ENCODE measurements around the gene DIAPH3.

The DIAPH3 gene

DNA sequence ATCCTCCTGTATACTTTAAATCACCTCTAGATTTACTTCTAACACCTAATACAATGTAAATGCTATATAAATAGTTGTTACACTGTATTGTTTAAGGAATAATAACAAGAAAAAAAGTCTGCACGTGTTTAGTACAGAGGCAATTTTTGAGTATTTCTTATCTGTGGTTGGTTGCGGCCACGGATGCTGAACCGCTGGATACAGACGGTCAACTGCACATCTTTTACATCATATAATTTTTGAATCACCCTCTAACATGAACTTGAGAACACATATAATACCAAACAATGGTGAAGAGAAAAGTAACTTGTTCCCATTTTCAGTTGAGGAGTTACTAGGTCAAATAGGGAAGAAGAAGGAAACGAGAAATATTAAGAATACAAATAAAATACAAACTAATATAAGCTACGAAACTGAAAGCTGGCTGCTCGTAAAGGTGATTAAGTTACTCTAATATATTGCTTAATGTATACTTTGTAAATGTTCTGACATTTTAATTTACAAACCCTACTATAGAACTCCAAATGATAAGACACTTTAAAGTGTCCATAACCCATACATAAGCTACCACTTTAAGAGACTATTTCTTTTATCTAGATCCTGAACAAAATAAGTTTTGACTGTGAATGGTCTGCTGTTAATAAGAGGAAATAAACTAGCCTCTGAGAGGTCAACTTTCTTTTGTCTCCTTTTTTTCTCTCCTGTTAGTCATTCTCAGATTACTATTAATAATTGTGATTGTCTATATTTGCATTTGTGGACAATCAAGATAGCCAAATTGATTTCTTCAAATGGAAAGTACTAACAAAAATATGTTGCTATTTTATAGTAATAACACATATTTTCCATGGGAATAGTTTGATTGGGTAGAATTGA is 457.4 kb downstream of the DIAPH3 start:
- no peak for DNase-seq

DNA sequence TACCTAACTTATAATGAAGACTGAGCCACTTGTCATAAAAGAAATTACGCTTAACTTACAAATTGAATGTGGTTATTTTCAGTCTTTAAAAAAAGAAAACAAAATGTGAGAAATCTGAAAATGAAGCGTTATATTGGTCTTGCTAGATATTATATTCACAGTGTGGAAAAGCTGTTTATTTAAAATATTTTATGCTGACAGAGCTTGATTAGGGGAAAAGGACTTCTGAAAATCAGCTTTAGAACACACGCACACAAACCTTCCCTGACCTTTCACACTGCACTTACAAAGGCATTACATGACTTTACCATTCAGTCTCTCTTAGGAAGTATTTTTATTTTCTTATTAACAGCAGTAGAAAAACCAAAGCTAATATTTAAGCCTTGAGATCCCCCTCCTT is 461.5 kb downstream of the DIAPH3 start:
- no peak for DNase-seq

DNA sequence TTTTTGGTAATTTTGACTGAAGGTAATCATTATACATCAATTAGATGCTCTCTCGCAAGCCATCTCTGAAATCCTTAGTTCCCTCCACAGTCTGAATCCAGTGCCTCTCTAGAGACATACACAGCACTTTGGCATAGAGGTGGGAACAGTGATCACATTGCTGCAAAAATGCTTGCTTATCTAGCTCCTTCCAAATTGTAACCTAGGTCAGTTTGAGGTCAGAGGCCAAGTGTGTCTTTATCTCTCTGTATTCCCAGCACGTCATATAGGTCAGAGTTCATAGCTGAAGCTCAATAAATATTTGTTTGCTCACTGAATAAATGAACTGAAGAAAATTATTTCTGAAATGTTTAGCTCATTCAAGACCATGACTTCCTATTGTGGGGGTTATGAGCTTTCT is 462.5 kb downstream of the DIAPH3 start:
- no peak for DNase-seq

DNA sequence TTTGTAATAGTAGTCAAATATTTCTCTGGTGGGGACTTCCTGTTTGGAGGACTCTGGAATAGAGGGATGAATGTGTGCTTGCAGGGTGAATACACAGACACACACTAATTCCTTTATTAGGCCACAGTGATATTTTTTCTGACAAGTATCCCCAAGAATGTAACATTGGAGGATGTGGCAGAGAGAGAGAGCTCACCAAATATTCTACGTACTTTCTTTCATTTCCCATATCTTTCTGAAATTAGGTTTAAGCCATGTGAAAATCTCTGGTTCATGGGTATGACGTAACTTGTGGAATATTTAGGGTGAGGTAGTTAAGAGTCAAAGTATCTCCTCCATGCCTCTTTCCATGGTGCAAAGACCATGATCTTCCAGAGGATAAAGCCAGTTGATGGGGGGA is 463.4 kb downstream of the DIAPH3 start:
- no peak for DNase-seq

DNA sequence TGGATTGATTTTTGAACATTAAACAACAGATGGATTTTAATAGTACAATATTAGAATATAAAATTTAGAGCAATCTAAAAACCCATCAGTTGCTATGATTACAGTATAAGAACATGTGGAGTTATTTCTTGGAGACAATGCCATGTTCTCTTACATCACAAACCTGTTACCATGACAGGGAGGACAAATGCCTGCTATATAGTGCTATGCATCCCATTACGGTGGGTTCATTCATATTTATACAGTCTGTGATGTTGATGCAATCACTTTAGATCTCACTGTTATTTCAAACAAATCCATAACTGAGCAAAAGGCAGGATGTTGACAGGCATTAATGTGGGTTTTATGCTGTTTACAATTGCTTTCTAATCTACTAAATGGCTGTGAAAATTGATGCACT is 467.5 kb downstream of the DIAPH3 start:
- DNase-seq = no peak

DNA sequence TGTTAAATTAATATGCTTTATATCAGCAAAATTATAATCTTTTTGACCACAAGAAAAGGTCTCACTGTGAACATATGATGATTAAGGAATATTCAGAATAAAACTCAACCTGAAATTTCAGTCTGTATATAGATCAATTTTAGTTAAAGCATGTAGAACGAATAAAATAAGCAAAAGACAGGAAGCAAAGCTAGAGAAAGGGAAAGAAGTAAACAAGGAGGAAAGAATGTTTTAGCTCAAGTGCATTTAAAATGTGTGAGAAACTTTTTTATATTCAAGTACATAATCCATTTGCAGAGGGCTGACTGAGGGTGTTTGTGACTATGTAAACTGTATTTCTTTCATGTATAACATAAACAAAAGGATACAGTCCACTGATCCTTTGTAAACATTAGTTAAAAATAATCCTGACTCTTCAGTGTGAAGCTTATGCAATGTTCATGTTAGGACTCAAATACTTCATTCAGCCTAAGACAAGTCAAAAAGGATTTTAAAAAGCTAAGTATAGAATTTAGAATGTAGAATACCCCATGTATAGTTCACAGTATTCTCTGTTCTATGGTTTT is 472.1 kb downstream of the DIAPH3 start:
- DNase-seq = no peak

DNA sequence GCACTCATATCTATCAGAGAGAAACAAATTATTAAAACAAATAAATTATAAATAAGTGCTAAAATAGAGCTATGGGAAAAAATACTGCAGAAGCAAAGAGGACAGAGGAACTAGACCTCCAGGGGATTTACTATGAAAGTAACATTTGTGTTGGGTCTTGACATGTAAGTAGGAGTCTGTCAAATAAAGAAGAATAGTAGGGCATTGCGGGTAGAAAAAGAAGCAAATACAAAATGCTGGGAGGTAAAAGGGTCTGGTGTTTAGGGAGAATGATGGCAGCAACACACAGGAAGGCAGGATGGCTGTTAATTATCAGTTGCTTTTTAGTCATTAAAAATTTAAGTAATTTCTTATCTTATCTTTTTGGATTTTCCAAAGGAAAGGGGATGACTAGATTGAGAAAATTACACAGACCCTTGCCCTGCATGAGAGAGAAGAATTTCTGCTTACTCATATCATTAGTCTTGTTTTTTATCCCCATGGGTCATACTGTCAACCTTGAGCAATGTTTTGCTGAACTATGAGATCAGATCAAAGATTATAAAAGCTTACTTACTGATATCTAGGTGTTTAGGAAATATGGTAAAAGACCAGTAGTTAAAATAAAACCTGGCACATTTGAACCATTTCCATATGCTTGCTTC is 472.7 kb downstream of the DIAPH3 start:
- DNase-seq = no peak

DNA sequence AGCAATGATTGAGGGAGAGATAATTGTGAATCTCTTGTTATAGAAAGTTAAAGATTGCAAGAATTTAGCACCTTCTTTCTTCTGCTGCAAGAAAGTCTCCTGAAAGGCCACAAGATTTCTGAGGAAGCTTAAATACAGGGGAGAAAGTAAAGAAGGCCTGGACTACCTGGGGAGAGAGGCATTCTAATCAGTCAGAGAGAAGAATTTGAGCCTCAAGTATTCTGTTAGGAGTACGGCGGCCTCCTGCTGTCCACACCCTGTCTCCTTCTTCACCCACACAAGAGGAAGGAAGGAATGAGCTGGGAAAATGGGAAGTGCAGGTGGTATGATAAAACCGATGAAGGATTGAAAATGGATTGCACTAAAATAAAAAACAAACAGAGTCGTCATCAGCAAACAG is 474.7 kb downstream of the DIAPH3 start:
- no peak for DNase-seq

DNA sequence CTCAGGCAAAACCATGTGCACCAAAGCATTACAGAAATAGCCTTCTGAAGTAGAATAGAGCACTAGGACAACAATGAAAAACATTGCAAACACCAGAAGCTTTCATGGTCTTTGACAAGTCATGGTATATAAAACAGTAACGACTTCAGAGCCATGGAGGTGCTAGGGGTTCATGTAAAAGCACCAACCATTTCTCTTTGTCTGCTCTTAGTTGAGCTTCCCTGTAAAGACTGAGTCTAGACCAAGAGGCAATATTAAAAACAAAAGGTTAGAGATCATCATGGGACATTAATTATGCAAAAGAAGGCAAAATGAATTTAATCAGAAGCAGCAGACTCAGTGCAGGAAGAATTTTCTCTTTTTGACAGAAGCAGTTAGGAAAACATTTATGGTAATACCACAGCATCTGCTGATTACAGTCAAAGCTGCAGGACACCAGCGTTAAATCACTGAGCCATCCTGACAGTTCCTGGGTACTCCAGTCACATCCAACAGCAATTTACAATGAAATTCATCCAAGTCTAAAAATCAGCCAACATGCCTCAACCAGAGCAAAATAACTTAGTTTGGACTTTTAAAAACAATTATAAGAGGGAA is 476.8 kb downstream of the DIAPH3 start:
- DNase-seq = no peak

DNA sequence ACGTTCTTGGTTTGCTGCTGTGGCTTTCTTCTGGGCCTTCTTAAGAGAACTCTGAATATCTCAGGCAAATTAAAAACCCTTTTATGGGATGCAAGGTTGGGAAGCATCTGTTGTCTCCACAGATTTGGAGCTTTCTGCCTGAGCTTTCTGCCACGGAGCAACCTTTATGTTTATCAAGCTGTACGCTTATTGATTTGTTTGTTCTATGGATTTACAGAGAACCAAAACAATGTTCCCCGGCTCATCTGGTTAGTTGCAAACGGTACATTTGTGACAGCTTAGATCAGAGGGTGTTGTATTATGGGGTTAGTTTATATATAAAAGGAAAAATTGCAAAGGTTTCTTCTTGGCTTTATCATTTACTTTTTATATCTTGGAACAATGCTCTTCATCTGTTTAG is 479.6 kb downstream of the DIAPH3 start:
- DNase-seq = no peak

DNA sequence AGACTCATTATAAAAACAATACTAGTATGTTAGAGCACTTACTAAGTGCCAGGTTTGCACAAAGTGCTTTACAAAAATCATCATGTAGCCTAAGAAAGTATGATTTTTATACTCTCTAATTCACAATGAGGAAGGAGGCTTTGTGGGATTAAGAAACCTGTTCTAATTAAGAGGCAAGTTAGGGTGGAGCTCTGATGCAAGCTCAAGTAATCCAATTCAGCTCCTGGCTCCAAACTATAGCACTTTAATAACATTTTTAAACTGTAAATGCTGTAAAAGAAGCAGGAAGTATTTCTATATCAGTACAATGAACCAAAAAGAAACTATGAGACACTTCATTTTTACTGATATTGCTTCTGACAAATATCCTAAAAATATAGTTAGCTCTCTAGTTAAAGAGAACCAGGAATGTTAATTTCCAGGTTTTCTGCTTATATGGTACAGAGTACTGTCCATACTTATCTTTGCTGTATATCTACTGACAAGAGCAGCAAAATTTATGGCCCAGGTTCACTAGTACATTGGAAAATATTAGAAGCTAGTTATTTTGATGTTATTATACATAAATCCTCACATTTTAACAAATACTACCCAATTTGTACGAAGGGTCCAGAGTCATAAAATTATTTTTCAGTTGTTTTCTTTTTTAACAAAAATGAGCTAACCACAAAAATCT is 482.0 kb downstream of the DIAPH3 start:
- no peak for DNase-seq

DNA sequence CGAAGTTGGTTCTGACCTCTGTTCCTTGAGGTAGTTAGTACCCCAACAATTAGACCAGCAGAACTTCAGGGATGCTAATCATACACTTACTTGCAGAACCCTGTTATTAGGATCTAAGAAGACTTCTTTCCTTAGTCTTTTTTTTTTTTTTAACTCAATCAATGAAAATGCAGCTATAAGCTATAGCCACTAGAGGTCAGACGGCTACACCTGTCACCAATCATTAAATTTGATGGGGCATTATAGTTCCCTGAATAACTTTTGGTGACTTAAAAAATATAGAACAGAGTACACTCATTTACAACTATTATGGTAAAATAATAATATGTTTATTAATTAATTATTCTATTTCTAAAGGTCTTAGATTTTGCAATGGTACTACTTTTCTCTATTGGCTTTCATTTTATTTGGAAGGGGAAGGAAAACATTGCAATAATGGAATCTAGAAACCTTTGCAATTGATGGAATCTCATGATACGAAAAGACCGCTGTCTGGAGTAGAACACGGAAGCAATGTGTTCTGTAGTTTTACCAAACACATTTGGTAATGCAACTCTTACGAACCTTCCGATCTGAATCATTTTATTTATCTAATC is 483.2 kb downstream of the DIAPH3 start:
- no peak for DNase-seq

DNA sequence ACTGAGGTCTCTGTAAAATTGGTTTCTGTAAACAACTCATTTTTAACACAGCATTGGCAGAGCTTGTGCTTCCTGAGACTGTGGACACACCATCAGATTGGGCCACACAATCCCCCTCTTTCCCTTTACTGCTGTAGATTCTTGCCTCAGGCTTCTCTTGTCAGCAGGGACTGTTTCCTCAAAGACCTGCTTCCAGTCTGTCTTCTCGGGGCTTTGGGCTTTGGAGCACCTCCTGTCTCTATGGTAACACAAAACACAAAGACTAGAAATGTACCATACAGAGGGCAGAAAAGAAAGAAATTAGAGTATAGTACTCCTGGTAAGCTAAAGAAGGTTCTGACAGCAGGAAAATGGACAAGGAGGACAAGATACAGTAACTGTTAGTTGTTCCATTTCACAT is 484.5 kb downstream of the DIAPH3 start:
- DNase-seq = no peak

DNA sequence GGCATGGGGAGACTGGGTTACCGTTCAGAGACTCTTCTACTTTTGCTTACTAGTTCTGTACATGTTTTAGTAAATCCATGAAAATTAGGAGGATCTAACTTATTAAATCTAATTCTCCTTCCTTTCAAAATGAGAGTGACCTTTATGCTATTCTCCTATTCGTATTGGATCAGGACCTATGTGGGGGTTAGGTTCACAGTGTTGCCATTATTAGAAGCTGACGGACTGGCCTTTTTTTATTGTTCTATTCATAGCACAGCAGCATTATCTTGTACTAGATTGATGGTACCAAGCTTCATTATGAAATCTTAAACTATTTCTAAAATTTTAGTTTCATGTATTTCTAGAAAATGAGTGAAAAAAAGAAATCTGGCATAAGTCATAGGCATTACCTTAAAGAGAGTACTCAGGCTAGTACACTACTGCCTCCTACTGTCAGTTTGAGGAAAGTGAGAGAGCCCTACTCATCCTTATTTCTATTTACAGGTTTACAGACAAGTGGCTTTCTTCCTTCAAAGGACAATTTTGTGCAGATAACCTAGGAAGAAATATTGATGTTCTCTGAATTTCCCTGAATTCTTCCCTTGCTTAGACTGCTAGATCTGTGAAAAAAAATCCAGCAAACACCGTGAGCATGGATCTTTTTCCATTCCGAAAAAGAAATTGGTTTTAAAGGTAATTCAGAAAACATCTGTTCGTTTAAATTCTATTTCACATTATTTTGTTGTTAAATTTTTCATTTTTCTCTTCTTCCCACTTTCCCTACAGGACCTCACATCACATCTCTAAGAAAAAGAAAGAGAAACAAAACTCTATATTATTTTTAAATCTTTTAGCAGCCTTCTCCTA is 485.5 kb downstream of the DIAPH3 start:
- DNase-seq = no peak

DNA sequence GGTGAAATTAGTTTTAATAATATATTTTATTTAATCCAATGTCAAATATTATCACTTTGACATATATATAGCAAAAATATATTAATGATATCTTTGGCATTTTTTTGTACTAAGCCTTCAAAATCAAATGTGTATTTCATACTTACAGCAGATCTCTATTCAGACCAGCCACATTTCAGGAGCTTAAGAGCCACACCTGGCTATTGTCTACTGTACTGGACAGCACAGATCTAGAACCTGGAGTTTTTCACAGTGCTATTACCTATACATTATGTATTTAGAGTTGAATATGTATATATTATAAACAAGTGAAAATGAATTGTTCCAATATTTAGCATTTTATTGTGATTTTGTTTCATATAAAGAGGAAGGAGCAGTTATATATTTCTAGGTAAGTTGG is 486.3 kb downstream of the DIAPH3 start:
- no peak for DNase-seq

DNA sequence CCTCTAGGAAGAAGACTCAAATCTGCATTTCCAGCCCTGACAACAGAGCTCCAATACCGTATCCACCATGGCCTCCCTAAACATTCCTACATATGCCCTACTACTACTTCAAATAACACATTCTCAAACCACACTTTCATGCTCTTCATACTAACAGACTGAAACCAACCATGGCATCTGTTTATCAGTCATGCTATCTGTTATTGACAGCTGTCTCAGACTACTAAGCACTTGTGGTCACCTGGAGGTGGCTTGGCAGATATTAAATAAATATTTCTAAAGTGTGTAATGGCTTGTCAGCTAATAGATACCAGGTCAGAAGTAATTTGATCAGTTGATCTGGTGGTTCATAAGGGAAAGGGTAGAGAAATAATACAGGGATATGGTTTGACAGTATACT is 489.1 kb downstream of the DIAPH3 start:
- no peak for DNase-seq

DNA sequence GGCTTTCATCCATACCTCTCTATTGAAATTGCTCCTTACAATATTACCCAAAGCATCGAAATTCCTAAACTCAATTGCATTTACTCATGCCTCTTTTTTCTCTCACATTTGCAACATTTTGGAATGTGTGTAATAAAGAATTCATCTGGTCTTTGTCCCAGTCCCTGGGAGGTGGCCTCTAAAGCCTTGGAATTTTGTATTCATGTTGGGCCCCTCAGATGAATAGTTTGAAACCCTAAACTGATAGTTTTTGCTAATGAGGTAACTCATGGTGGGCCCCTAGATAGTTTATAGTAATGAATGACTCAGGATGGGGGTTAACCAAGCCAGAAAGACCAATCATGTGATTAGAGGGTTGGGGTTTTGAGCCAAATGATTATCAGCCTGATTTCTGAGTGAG is 490.4 kb downstream of the DIAPH3 start:
- DNase-seq = no peak

DNA sequence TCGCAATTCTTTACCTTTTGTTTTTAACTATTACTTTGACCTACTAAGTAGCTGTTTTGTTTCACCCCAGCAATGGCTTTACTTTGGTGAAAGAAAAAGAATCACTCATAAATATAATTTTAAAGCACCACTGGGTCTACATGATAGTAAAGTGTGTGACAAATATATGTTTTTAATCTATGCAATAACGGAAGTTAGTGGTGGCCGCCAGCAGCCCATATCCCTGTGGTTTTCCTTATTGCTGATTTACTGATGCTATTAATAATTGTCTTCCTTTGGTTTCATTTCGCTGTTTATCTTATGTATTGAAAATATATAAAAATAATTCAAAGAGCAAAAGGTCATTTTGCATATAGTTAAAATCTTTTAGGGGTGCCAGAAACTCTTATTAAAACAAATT is 491.3 kb downstream of the DIAPH3 start:
- DNase-seq = no peak

DNA sequence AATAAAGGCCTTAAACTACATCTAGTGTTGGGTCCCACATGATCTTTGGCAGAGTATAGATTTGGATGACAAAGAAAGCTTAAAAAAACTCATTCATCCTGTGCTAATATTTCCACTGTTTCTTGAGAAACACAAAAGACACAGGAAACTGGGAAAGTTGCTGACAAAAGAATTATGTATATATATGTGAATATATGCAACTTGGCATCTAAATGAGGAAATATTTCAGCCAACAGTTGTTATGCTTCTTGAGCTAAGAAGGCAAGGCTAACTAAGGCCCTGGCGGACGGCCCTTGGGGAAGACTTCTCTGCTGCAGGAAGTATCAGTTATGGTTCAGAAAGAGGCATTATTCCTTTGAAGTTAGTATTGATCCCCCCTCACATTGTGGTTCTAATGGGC is 491.8 kb downstream of the DIAPH3 start:
- no peak for DNase-seq

DNA sequence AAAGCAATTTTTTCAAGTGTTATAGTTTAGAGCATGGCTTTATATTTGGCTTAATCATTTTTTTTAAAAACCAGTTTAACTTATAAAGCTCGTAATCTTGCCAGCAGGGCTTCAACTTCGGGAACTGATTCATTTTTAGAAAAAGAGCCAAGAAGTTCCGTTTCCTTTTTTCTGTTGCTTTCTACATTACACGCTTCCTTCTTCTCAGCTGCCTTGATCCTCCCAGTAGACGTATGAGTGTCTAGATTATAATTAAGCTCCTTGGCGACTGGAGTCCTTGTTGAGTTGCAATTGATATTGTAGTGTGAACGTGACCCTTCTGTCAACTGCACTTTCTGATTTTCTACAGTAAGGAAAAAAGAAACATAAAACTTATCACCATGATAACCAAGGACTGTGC is 497.2 kb downstream of the DIAPH3 start:
- no peak for DNase-seq

DNA sequence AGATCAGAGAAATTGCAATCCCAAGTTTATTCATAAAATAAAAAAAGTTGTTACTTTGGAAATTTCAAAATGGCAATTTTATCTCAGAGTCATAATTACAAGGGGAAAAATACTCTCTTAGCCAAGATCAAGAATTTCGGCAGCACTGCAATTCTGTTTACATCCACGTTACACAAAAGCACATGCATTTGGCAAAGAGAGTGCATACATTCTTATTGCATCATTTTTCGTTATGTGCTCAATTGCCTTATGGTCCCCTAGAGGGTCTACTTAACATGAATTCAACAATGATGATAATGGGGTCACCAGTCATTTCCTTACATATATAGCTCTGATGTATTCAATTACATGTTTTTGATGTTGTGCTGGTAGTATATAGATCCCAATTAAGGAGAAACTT is 498.0 kb downstream of the DIAPH3 start:
- DNase-seq = no peak

DNA sequence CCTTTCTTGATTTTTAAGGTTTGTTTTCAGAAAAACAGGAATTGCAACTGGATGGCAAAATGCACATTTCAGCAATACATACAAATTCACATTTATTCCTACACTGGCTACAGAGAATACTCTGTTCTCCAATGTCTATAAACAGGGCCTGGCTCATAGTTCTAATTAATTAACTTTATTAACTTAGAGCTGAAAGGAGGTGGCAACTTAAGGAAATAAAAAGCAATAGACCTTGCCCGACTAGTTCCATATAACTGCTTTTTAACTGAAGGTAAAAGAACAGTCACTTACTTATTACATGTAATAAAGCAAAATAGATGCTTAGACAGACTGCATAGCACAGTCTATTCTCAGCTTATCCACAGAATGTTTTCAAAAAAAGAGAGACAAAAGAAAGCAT is 498.5 kb downstream of the DIAPH3 start:
- DNase-seq = no peak

Measured in activated naive CD4-positive, alpha-beta T cell treated with Interleukin-2 at 50 U/mL for 16 hours (primary cell).